ENCODE data around the gene PHF10. TPM values are rescaled to one million over a fixed set of nuclear protein-coding genes. Genes with fewer than 3 reads are reported as not detected.
"Not testable (repeated sequence)": the region's sequence is repeated elsewhere in the genome, so short reads cannot be mapped to it uniquely, and the experiment has no call there.

PHF10 gene
- 10 to 100 TPM; 33.0 to 62.0 TPM for total RNA-seq

DNA sequence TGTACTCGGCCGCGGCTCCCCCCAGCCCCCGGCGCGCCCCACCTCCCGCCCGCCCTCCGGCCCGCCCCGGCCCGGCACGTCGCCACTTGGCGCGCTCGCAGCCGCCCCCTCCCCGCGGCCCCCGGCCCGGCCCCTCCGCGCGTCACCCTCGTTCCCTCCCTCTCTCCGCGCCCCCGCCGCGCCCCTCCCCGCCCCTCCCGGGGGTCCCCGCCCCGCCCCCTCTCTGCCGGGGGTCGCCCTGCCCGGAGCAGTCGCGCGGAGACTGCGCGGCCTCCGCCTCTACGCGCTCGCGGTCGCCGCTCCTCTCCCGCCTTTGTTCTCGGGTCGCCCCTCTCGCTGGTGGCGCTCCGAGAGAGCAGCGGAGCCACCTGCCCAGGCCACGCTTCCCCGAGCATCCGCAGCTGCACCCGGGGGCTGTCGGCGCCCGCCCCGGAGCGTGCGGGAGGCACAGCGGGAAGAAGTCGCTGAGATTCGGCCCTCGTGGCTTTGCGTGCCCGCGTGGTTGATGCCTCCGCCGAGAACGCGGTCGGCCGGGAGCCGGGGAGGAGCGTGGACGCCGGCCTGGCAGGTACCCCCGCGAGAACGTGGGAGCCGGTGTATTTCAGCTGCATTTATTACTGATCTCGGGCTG lies at the start of gene PHF10:
PHF10 (minus strand) TSS at position 7 of the 631 bp plus-strand sequence. CDS start 569 bp downstream, outside the sequence.
- Mint-ChIP-seq H3K4me3 (peak within 1 kb of the TSS; percentile 94), H3K4me1 (ENCODE audit: low read depth in 2 of 2) (peaks cover 14 to 37% of the 10 kb centered on the region in 2 donors), H3K27me3 (no peaks in the 10 kb centered on the region), H3K9me3 (no peaks in the 10 kb centered on the region), H3K27ac (peak within 1 kb of the TSS; percentile 78 to 90), H3K36me3 (peaks cover 4% of the 10 kb centered on the region)
- DNase-seq (ENCODE audit: low spot score) (peak; percentile 74), ATAC-seq (peak; percentile 80)

DNA sequence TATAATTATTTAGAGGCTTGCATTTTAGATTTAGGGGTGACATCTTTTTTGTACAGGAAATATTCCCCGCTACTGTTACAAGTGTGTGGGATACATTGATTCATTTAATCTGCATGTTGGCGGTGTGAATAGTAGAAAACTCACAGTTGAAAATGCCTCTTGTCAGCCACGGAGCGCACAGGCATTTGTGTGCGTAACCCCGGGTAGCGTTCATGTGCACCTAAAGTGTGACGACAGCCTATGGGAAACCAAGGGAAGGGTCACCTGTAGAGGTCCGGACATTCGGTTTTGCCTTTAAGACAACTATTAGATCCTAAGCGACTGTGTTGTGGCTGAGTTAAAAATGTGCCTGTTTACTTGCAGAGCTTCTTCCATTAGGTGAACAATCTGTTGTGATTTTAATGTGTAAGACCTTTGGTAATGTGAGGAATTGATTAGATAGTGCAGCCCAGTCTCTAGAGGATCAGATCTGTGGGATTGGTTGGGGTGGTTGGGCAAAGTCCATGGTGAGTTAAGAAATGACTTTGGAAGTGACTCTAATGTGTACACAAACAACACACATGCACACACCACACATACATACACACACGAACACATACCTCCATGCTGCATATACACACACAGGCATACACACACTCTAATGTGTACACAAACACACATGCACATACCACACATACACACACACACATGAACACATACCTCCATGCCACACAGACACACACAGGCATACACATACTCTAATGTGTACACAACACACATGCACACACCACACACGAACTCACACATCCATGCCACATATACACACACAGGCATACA lies 42.8 kb upstream of the PHF10 start:
- Mint-ChIP-seq H3K27ac (no peak overlapping the region), H3K4me3 (no peak overlapping the region), H3K27me3 (no peaks in the 10 kb centered on the region), H3K36me3 (peaks cover 13% of the 10 kb centered on the region), H3K4me1 (ENCODE audit: low read depth in 2 of 2) (peaks cover 0 to 5% of the 10 kb centered on the region in 2 donors), H3K9me3 (no peaks in the 10 kb centered on the region)
- no peak for DNase-seq (ENCODE audit: low spot score)
- ATAC-seq, result no peak

DNA sequence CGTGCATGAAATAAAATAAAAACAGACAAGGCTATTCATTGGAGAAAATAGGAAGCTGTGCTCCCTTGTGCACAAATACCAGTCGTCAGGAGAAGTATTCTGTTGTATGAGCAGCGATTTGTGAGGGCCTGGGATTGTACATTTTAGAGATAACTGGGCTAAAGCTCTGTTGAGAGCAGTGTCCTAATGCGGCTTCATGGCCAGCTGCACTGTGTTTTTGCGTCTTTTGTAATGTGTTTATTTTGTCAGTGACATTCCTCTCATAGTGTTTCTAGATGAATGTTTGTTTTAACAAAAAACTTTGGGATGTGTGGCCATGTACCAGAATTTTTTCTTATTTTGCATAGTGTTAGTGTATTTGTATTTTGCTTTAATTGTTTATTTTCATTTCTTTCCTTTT lies 41.9 kb upstream of the PHF10 start:
- H3K9me3 Mint-ChIP-seq, result no peaks in the 10 kb centered on the region
- H3K27ac Mint-ChIP-seq, result no peak overlapping the region
- no peaks in the 10 kb centered on the region for H3K27me3 Mint-ChIP-seq
- H3K4me1 Mint-ChIP-seq (ENCODE audit: low read depth in 2 of 2), result peaks cover 0 to 5% of the 10 kb centered on the region in 2 donors
- ATAC-seq, result no peak
- H3K4me3 Mint-ChIP-seq, result no peak overlapping the region
- peaks cover 13% of the 10 kb centered on the region for H3K36me3 Mint-ChIP-seq
- DNase-seq (ENCODE audit: low spot score), result no peak

DNA sequence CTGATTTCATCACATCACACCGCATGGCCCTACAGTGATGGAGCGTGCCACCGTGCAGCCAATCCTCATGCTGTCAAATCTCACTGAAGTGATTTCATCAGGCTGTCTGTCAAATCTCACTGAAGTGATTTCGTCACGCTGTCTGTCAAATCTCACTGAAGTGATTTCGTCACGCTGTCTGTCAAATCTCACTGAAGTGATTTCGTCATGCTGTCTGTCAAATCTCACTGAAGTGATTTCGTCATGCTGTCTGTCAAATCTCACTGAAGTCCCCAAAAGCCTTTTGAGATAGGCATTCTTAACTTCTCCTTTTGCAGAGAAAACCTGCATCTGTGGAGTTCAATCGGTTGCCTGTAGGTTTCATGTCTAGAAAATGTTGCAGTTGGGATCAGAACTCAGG lies 41.5 kb upstream of the PHF10 start:
- not testable (repeated sequence) for H3K4me1 Mint-ChIP-seq (ENCODE audit: low read depth in 2 of 2); H3K9me3 Mint-ChIP-seq; H3K4me3 Mint-ChIP-seq; H3K27me3 Mint-ChIP-seq; DNase-seq (ENCODE audit: low spot score); H3K27ac Mint-ChIP-seq
- ATAC-seq, result peak in 1 of 2 donors; percentile 77
- peaks cover 15% of the 10 kb centered on the region for H3K36me3 Mint-ChIP-seq

DNA sequence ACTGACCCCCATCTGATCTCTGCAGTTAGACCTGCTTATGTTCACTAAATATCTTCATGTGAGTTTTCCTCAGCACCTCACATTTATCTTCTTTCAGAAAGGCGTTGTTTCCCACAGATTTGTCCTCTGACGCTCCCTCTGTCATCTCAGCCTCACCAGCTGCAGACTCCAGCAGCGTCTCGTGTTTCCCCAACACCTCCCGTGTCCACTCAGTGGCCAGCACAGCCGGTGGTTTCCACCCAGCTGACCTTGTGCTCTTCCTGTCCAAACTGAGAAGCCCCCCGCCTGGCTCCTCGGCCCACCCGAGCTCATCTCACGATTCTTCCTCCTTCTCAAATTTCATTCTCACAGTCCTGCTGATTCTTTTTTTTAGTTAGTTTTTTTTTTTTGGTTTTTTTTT lies 39.6 kb upstream of the PHF10 start:
- H3K4me1 Mint-ChIP-seq (ENCODE audit: low read depth in 2 of 2), result peaks cover 0 to 5% of the 10 kb centered on the region in 2 donors
- H3K27ac Mint-ChIP-seq, result no peak overlapping the region
- peaks cover 22% of the 10 kb centered on the region for H3K36me3 Mint-ChIP-seq
- no peaks in the 10 kb centered on the region for H3K27me3 Mint-ChIP-seq
- H3K9me3 Mint-ChIP-seq, result no peaks in the 10 kb centered on the region
- H3K4me3 Mint-ChIP-seq, result no peak overlapping the region
- ATAC-seq (no peak), DNase-seq (ENCODE audit: low spot score) (no peak)

DNA sequence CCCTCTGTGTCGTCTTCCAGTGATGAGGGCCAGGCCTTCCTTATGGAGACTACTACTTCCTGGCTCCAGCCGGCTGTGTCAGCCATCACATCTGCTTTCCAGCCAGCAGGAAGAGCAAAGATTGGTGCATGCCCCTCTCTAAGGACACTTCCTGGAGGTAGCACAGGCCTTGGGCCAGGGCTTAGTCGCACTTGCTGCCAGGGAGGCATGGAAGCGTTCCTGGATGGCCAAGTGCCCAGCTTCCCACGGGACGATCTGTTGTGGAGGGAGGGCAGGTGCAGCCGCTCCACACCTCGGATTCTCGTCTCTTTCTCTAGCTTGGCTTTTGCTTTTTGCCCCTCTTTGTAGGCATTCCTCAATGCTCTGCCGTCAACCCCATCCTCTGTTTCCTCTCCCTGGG lies 39.0 kb upstream of the PHF10 start:
- H3K4me1 Mint-ChIP-seq (ENCODE audit: low read depth in 2 of 2), result peaks cover 0 to 5% of the 10 kb centered on the region in 2 donors
- no peak overlapping the region for H3K4me3 Mint-ChIP-seq
- H3K36me3 Mint-ChIP-seq, result peaks cover 22% of the 10 kb centered on the region
- ATAC-seq (no peak), DNase-seq (ENCODE audit: low spot score) (no peak)
- no peaks in the 10 kb centered on the region for H3K9me3 Mint-ChIP-seq
- no peaks in the 10 kb centered on the region for H3K27me3 Mint-ChIP-seq
- no peak overlapping the region for H3K27ac Mint-ChIP-seq

DNA sequence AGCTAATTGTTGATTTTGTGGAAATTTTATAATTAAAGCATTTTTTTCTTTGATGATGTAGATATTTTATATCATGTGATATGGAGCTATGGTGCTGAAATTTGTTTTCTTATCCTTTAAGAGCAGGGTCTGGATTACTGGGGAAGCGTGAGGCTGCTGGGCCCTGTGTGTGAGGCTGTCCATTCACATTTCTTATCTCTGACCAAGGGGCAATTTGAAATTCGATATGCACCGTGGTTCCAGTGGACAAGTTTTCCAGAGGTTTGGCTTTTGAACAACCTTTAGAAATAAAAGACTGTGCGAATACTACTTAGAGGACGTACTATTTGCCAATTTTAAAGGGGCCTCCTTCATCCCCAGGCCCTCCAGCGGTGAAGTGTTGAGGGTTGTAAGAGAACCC lies 30.9 kb upstream of the PHF10 start:
- no peak overlapping the region for H3K27ac Mint-ChIP-seq
- ATAC-seq (no peak), DNase-seq (ENCODE audit: low spot score) (no peak)
- H3K27me3 Mint-ChIP-seq, result no peaks in the 10 kb centered on the region
- H3K9me3 Mint-ChIP-seq, result no peaks in the 10 kb centered on the region
- peaks cover 20 to 25% of the 10 kb centered on the region in 2 donors for H3K4me1 Mint-ChIP-seq (ENCODE audit: low read depth in 2 of 2)
- no peak overlapping the region for H3K4me3 Mint-ChIP-seq
- H3K36me3 Mint-ChIP-seq, result peaks cover 19% of the 10 kb centered on the region

DNA sequence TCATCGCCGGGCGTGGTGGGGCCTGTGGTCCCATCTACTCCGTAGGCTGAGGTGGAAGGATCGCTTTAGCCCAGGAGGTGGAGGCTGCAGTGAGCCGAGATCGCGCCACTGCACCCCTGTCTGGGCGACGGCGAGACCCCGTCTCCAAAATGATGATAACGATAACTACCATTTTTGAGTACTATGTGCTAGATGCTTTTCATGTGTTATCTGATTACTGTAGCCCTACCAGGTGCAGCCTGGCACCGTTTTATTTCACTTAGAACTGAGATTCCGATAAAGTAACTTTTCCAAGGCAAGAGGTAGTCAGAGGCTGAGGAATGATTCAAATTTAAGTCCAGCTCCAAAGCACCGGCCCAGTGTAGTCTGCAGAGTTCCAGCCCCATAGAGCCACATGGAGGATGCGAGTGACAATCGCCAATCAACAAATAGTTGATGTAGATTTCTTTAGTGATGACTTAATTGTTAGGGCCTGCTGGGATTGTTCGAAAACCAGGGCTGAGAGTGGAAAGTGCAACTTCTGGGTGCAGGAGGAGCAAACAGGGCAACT lies 27.8 kb upstream of the PHF10 start:
- Mint-ChIP-seq H3K27me3 (no peaks in the 10 kb centered on the region), H3K27ac (peak overlapping the region; percentile 97 to 98), H3K4me3 (peak overlapping the region; percentile 100), H3K36me3 (peaks cover 13% of the 10 kb centered on the region), H3K9me3 (no peaks in the 10 kb centered on the region), H3K4me1 (ENCODE audit: low read depth in 2 of 2) (peaks cover 24 to 31% of the 10 kb centered on the region in 2 donors)
- DNase-seq (ENCODE audit: low spot score) (no peak), ATAC-seq (no peak)

DNA sequence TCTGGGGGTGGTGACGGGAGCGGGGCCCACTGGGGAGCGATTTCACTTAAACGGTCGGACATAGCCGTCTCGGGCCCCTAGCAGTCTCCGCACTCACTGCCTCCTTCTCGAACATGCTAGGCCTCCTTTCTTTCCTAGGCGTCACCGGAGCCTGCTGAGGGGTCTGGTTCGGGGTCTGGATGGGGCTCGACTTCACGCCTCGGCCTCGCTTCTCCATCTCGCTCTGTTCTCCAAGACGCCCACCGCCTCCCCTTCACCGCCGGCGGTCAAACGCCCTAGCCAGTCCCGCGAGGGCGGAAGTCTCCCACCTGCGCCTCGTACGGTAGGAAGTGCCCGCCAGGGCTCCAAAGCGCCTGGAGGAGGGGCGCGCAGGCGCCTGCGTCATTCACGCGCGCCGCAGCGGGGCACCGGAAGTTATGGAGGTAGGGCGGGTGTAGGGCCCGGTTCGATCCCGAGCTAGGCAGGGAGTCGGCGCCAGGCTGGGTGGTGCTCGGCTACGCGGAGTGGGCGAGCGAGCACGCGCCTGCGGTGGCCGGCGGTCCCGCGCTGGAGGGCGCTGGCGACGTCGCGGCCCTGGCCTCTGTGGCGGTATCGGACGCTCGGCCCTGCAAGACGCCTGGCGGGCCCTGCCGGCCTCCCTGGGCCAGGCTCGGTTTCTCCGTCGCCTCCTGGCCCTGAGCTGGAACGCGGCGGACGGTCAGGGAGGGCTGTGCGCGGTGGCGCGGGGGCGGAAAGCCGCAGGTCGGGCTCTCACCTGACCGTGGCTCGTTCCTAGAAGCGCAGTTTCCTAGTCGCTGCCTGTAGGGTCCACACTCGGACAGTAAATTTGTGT lies 27.2 kb upstream of the PHF10 start, which contains the start of the genes DYNLT2 and ERMARD:
DYNLT2 (minus strand) TSS at position 331 of the 832 bp plus-strand sequence; CDS start at position 217, 114 bp downstream.
ERMARD (plus strand) TSS at position 381 of the 832 bp plus-strand sequence; CDS start at position 417, 36 bp downstream.
- peak within 1 kb of the TSS; percentile 97 to 98 for H3K27ac Mint-ChIP-seq
- no peaks in the 10 kb centered on the region for H3K9me3 Mint-ChIP-seq
- H3K27me3 Mint-ChIP-seq, result no peaks in the 10 kb centered on the region
- H3K36me3 Mint-ChIP-seq, result peaks cover 11% of the 10 kb centered on the region
- peak within 1 kb of the TSS; percentile 100 for H3K4me3 Mint-ChIP-seq
- ATAC-seq (peak; percentile 99), DNase-seq (ENCODE audit: low spot score) (peak; percentile 96)
- H3K4me1 Mint-ChIP-seq (ENCODE audit: low read depth in 2 of 2), result peaks cover 24 to 31% of the 10 kb centered on the region in 2 donors

DNA sequence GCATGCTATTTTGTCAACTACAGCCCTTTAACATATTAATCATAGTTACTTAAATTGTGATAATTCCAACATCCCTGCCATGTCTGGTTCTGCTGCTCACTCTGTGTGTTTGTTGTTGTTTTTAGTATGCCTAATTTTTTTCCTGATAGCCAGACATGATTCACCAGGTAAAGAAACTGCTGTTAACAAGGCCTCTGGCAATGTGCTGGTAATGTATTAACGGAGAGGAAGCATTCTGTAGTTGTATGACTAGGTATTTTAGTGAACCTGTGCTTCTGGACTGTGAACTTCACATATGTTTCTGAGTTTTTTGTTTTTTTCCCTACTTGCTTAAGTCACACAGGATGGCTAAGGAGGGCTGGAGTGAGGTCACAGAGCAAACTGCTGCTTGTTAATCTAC lies 22.3 kb upstream of the PHF10 start:
- no peaks in the 10 kb centered on the region for H3K9me3 Mint-ChIP-seq
- DNase-seq (ENCODE audit: low spot score) (no peak), ATAC-seq (no peak)
- H3K36me3 Mint-ChIP-seq, result peaks cover 14% of the 10 kb centered on the region
- peaks cover 12 to 17% of the 10 kb centered on the region in 2 donors for H3K4me1 Mint-ChIP-seq (ENCODE audit: low read depth in 2 of 2)
- no peak overlapping the region for H3K4me3 Mint-ChIP-seq
- no peak overlapping the region for H3K27ac Mint-ChIP-seq
- no peaks in the 10 kb centered on the region for H3K27me3 Mint-ChIP-seq

DNA sequence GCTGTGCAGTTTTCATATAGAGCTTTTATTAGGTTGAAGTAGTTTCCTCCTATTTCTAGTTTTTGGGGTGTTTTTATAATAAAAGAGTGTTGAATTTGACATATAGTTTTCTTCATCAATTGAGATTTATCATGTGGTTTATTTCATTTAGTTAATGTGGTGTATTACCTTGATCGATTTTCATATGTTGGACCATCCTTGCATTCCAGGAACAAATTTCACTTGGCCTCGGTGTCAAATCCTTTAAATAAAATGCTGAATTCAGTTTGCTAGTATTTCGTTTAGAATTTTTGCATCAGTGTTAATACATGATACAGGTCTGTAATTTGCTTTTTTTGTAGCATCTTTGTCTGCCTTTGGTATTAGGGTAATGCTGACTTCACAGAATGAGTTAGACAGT lies 21.1 kb upstream of the PHF10 start:
- Mint-ChIP-seq H3K9me3 (no peaks in the 10 kb centered on the region), H3K4me1 (ENCODE audit: low read depth in 2 of 2) (peaks cover 5 to 8% of the 10 kb centered on the region in 2 donors), H3K36me3 (peaks cover 6% of the 10 kb centered on the region), H3K27me3 (no peaks in the 10 kb centered on the region), H3K27ac (no peak overlapping the region), H3K4me3 (no peak overlapping the region)
- ATAC-seq (no peak), DNase-seq (ENCODE audit: low spot score) (no peak)

DNA sequence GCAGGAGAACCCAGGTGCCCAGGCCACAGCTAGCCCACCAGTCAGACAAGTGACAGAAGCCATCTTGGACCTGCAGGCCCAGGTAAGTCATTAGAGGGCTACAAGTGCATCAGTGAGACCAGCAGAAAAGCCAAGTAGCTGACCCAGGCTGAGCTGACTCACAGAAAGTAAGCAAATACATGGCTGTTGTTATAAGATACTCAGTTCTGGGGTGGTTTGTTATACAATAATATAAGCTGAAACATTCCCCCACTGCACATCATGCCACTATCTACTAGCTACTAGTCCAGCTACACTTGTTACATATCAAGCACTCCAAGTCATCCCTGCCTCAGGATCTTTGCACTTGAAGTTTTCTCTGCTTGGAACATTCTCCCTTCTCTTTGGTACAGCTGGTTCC lies 17.0 kb upstream of the PHF10 start:
- Mint-ChIP-seq H3K27me3 (peaks cover 11% of the 10 kb centered on the region in 2 donors), H3K36me3 (peaks cover 3% of the 10 kb centered on the region), H3K4me3 (no peak overlapping the region), H3K4me1 (ENCODE audit: low read depth in 2 of 2) (no peaks in the 10 kb centered on the region), H3K9me3 (no peaks in the 10 kb centered on the region), H3K27ac (no peak overlapping the region)
- DNase-seq (ENCODE audit: low spot score) (no peak), ATAC-seq (no peak)

DNA sequence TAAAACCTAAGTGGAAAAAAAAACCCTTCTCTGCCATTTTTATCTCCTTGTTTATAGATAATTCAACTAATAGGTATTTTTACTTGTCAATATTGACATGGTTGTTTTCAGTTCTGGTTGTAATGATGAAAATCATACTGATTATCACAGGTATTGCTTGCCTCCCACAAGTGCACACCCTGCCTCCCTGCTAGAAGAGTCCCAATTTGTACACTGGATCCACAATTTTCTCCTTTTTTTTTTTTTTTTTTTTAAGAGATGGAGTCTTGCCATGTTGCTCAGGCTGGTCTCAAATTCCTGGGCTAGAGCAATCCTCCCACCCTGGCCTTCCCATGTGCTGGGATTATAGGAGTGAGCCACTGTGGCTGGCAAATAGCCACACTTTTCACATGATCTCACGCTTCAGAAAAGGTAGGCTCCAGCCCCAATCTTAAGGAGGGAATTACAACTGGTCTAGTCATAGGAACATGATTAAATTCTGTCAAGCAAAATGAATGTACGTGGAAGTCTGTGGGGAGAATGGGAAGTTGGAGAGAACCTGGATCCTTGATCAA lies 14.8 kb upstream of the PHF10 start:
- Mint-ChIP-seq H3K9me3 (no peaks in the 10 kb centered on the region), H3K36me3 (peaks cover 4% of the 10 kb centered on the region), H3K27ac (no peak overlapping the region), H3K4me3 (no peak overlapping the region), H3K4me1 (ENCODE audit: low read depth in 2 of 2) (no peaks in the 10 kb centered on the region), H3K27me3 (peaks cover 31 to 34% of the 10 kb centered on the region in 2 donors)
- no peak for DNase-seq (ENCODE audit: low spot score)
- no peak for ATAC-seq
